SK-N-SH (cell line): ENCODE results near the gene INHBB.

Experiments
- EP300 ChIP-seq, 2 experiments: IDR thresholded peaks; 2 replicates each; pipeline versions ENCODE4 v1.4.0 to v1.6.1; 2012; ENCODE audit warnings: borderline replicate concordance in 1 of 2, low read depth in 1 of 2, low read length in 1 of 2
- MXI1 ChIP-seq: IDR thresholded peaks from 2 replicates; pipeline ENCODE4 v1.6.1; 2012; ENCODE audit warnings: mild to moderate bottlenecking, low read depth, low read length, improper control_type of control experiment
- TCF12 ChIP-seq: IDR thresholded peaks from 2 replicates; pipeline ENCODE4 v1.4.0; 2012
- TF ChIP-seq, protein P1 (sequence below): fragments of 200-600 bp; sonication (generic); IDR thresholded peaks from 2 replicates; pipeline ENCODE4 v1.6.1; 2017; ENCODE audit warnings: antibody characterized with exemption, mild to moderate bottlenecking, moderate library complexity

DNA sequence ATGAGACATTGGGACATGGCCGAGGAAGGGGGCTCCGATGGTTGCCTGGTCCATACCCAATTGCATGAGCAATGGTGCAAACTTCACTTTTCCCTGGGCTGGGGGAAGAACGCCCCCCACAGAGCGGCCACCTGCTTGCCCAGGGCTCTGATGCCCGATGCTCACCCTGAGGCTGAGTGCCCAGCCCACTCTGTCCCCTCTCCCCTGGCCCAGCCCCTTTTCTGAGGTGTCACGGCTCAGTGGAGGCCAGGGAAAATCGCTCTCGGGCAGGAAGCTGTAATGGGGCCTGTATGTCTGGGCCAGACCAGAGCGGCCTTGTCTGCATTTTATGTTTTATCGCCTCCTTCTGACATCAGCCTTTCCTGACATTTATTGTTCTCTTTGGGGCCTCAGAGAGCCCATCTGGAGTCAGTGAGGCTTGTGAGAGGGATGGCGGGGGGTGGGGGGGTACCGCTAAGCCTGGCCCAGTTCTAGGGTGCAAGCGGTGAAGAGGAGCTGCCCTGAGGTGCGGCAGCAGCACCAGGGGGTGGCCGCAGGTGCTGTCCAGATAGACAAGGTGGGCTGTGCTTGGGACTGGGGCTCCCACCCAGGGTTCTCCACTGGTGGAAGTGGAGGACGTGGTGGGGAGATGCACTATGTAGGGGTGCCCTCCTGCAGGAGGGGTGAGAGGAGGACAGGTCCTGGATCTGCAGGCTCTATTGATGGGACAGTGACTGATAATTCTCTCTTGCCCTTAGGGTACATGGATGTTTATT is 46.2 kb downstream of the INHBB start:
- TF ChIP-seq MXI1: no peak
- TF ChIP-seq, protein P1, sequence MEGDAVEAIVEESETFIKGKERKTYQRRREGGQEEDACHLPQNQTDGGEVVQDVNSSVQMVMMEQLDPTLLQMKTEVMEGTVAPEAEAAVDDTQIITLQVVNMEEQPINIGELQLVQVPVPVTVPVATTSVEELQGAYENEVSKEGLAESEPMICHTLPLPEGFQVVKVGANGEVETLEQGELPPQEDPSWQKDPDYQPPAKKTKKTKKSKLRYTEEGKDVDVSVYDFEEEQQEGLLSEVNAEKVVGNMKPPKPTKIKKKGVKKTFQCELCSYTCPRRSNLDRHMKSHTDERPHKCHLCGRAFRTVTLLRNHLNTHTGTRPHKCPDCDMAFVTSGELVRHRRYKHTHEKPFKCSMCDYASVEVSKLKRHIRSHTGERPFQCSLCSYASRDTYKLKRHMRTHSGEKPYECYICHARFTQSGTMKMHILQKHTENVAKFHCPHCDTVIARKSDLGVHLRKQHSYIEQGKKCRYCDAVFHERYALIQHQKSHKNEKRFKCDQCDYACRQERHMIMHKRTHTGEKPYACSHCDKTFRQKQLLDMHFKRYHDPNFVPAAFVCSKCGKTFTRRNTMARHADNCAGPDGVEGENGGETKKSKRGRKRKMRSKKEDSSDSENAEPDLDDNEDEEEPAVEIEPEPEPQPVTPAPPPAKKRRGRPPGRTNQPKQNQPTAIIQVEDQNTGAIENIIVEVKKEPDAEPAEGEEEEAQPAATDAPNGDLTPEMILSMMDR: no peak
- no peak for TF ChIP-seq EP300 (IDR thresholded peaks at IDR 0.05; ENCODE audit: borderline replicate concordance in 1 of 2, low read depth in 1 of 2, low read length in 1 of 2)
- TF ChIP-seq TCF12: no peak
